Measurements from ENCODE around the gene CCNI. TPM values are rescaled to one million over a fixed set of nuclear protein-coding genes. Genes with fewer than 3 reads are reported as not detected.

Gene CCNI
- total RNA-seq, 1 experiment from 2014 or later: 155 TPM

- POLR2A ChIA-PET (ENCODE audit: unreplicated experiment): no interaction called here
These were observed 41.9 kb upstream of the CCNI start for GRCh38 chr4:77117721-77118120.

GRCh38 chr4:77113069-77113468 is 37.3 kb upstream of the CCNI start:
- no peaks in the 10 kb centered on the region for H3K9me3 ChIP-seq (ENCODE audit: insufficient read depth, low read depth)
- TF ChIP-seq, protein P1, sequence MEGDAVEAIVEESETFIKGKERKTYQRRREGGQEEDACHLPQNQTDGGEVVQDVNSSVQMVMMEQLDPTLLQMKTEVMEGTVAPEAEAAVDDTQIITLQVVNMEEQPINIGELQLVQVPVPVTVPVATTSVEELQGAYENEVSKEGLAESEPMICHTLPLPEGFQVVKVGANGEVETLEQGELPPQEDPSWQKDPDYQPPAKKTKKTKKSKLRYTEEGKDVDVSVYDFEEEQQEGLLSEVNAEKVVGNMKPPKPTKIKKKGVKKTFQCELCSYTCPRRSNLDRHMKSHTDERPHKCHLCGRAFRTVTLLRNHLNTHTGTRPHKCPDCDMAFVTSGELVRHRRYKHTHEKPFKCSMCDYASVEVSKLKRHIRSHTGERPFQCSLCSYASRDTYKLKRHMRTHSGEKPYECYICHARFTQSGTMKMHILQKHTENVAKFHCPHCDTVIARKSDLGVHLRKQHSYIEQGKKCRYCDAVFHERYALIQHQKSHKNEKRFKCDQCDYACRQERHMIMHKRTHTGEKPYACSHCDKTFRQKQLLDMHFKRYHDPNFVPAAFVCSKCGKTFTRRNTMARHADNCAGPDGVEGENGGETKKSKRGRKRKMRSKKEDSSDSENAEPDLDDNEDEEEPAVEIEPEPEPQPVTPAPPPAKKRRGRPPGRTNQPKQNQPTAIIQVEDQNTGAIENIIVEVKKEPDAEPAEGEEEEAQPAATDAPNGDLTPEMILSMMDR (conservative IDR thresholded peaks at IDR 0.05): no peak
- no peak for TF ChIP-seq EZH2 (IDR thresholded peaks at IDR 0.05; ENCODE audit: low read depth)
- POLR2A ChIA-PET (ENCODE audit: unreplicated experiment): no interaction called here
- H3K27me3 ChIP-seq (ENCODE audit: insufficient read depth, low read depth): no peaks in the 10 kb centered on the region
- H3K79me2 ChIP-seq (ENCODE audit: low read depth): no peaks in the 10 kb centered on the region
- no peaks in the 10 kb centered on the region for H3K36me3 ChIP-seq (ENCODE audit: low read depth)
- H3F3A ChIP-seq (ENCODE audit: insufficient read depth, low read depth): no peaks in the 10 kb centered on the region
- no peak overlapping the region for H3K27ac ChIP-seq
- no peaks in the 10 kb centered on the region for H3K4me1 ChIP-seq (replicated peaks; ENCODE audit: insufficient read depth)
- no peak overlapping the region for H2AFZ ChIP-seq
- no peaks in the 10 kb centered on the region for H4K20me1 ChIP-seq (ENCODE audit: insufficient read depth)
- intact Hi-C loops (cut with micrococcal nuclease; ENCODE audit: unreplicated experiment): no loop called here
- BruUV-seq (replicated peaks): no TSS peak
- H3K4me3 ChIP-seq: no peak overlapping the region
- DNase-seq: no peak
- H3K4me2 ChIP-seq: no peak overlapping the region
- H3K9me2 ChIP-seq (ENCODE audit: insufficient read depth): no peaks in the 10 kb centered on the region
- CTCF ChIA-PET: no interaction called here

More at GRCh38 chr4:77117721-77118120, 41.9 kb upstream of the CCNI start:
- H3K27me3 ChIP-seq (ENCODE audit: insufficient read depth, low read depth): no peaks in the 10 kb centered on the region
- H3K4me1 ChIP-seq (replicated peaks; ENCODE audit: insufficient read depth): no peaks in the 10 kb centered on the region
- intact Hi-C loops (cut with micrococcal nuclease; ENCODE audit: unreplicated experiment): loop anchor here (2.0 kb wide), 1 partner anchor 73 kb away; no protein-coding TSS in a partner anchor
- H3K4me3 ChIP-seq: no peak overlapping the region
- CTCF ChIA-PET: no interaction called here
- H2AFZ ChIP-seq: no peak overlapping the region
- DNase-seq: no peak
- TF ChIP-seq EZH2 (IDR thresholded peaks at IDR 0.05; ENCODE audit: low read depth): no peak
- TF ChIP-seq, protein P1 (conservative IDR thresholded peaks at IDR 0.05): no peak
- H3K4me2 ChIP-seq: no peak overlapping the region
- no peaks in the 10 kb centered on the region for H3K9me2 ChIP-seq (ENCODE audit: insufficient read depth)
- H3K27ac ChIP-seq: no peak overlapping the region
- no peaks in the 10 kb centered on the region for H4K20me1 ChIP-seq (ENCODE audit: insufficient read depth)
- H3K79me2 ChIP-seq (ENCODE audit: low read depth): no peaks in the 10 kb centered on the region
- no TSS peak for BruUV-seq (replicated peaks)
- no peaks in the 10 kb centered on the region for H3K9me3 ChIP-seq (ENCODE audit: insufficient read depth, low read depth)
- no peaks in the 10 kb centered on the region for H3K36me3 ChIP-seq (ENCODE audit: low read depth)
- H3F3A ChIP-seq (ENCODE audit: insufficient read depth, low read depth): no peaks in the 10 kb centered on the region

DNA sequence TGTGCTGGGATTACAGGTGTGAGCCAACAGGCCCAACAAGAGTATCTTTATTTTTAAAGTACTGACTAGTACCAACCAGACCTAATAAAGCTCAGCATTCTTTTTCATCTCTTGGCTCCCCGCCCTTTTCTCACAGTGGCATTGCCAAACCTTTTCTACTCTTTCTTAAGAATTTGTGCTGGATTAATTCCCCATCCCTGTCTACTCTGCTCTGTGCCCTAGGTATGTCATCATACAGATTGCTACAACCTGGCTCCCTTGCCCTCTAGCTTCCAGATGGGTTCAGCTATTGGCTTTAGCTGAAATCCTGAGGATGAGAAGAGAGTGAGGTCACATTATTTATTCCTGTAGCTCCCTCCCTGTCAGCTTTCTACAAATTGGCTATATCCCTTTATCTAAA is 34.9 kb upstream of the CCNI start:
- BruUV-seq (replicated peaks): no TSS peak
- ChIA-PET CTCF (interaction anchor here (0.6 kb wide), 1 partner anchor 156 kb away, joined by 3 read pairs; no protein-coding TSS in a partner anchor), POLR2A (ENCODE audit: unreplicated experiment) (no interaction called here)
- TF ChIP-seq, protein P1 (conservative IDR thresholded peaks at IDR 0.05): no peak
- TF ChIP-seq EZH2 (IDR thresholded peaks at IDR 0.05; ENCODE audit: low read depth): no peak
- no peaks in the 10 kb centered on the region for H3K9me3 ChIP-seq (ENCODE audit: insufficient read depth, low read depth)
- H3K27ac ChIP-seq: no peak overlapping the region
- no peak overlapping the region for H3K4me3 ChIP-seq
- H3K27me3 ChIP-seq (ENCODE audit: insufficient read depth, low read depth): no peaks in the 10 kb centered on the region
- H4K20me1 ChIP-seq (ENCODE audit: insufficient read depth): no peaks in the 10 kb centered on the region
- H3F3A ChIP-seq (ENCODE audit: insufficient read depth, low read depth): no peaks in the 10 kb centered on the region
- H3K4me2 ChIP-seq: no peak overlapping the region
- H3K79me2 ChIP-seq (ENCODE audit: low read depth): no peaks in the 10 kb centered on the region
- H3K36me3 ChIP-seq (ENCODE audit: low read depth): no peaks in the 10 kb centered on the region
- no peak overlapping the region for H2AFZ ChIP-seq
- DNase-seq: no peak
- H3K9me2 ChIP-seq (ENCODE audit: insufficient read depth): no peaks in the 10 kb centered on the region
- intact Hi-C loops (cut with micrococcal nuclease; ENCODE audit: unreplicated experiment): no loop called here
- no peaks in the 10 kb centered on the region for H3K4me1 ChIP-seq (replicated peaks; ENCODE audit: insufficient read depth)
